NOMO-1 treated with dmso at 0.1 percent for 144 hours (cell line): ENCODE results near the gene GNPTG.
"Not testable (repeated sequence)": the region's sequence is repeated elsewhere in the genome, so short reads cannot be mapped to it uniquely, and the experiment has no call there.

Experiments
- DNase-seq: peaks from one replicate; lab custom pipeline; 2025; ENCODE audit not compliant: unreplicated experiment; lab: John Stamatoyannopoulos, UW

Gene GNPTG

DNA sequence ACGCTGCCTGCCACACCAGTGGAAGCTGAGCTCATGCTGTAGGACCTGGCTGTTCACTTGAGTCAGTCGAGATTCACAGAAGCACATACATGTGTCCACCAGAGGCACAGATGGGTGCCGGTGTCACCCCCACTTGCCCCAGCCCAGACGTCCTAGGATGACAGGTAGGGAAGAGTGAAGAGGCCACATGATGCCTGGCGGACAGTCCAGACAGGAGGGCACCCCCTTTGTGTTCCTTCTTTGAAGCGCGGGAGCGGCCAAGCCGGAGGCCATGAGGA lies 33.5 kb upstream of the GNPTG start:
- no peak for DNase-seq

DNA sequence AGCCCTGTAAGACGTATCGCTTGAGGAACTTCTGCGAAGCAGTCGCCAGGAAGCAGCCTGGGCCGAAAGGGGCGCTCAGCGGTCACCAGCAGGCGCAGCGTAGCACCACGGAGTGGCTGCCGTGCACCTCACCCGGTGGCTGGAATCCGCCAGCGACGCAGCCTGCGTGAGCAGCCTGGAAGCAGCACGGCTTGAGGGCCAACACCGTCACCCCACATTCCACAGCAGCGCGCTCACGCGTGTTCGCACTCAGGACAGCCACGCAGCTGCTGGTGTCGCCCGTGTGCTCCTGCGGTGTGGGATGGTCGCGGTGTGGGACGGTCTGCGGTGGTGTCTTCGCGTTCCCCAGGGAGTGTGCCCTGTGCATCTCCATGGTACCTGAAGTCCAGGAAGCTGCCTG lies 32.7 kb upstream of the GNPTG start:
- no peak for DNase-seq

DNA sequence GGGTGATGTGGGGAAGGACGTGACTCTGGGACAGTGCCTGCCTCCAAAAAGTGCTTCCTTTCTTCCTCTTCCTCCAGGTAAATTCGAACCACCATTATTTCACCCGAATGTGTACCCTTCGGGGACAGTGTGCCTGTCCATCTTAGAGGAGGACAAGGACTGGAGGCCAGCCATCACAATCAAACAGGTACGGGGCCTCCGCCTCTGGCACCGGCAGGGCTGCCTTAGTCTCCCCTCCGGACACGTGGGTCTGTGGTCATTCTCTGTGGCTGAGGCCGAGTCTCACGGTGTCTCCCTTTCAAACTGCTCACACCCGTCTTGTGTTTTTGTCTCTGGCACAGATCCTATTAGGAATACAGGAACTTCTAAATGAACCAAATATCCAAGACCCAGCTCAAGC lies 31.6 kb upstream of the GNPTG start:
- DNase-seq: no peak

DNA sequence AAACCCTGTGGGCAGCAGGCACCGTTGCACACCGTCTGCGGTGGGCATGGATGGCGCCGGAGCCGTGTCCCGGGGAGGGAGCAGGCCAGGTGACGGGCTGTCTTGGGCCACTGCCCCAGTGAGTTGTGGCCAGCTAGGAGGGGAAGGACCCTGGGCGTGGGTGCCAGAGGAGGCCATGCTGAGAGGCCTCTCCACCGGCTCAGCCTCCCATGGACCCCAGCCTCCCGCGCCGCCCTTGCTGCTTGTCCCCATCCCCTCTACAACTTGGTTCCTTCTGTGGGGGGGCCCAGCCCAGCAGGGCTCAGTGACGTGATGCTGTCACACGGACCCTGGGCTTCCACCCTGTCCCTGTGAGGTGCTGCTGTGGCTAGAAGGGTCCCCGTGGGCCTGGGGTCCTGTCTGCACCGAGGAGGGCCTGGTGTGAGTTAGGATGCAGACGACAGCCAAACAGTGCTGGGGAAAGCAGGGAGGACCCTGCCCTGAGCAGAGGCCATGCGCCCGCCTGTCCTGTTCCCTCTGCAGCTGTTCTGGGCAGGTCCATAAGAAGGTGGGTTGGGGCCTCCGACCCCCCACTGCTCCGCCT lies 31.0 kb upstream of the GNPTG start:
- no peak for DNase-seq

DNA sequence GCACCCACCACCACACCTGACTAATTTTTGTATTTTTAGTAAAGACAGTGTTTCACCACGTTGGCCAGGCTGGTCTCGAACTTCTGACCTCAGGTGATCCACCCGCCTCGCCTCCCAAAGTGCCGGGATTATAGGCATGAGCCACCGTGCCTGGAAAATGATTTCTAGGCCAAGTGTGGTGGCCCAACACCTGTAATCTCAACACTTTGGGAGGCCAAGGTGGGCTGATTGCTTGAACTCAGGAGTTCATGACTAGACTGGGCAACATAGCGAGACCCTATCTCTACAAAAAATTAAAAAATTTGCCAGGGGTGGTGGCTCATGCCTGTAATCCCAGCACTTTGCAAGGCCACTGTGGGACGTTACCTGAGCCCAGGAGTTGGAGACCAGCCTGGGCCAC lies 29.3 kb upstream of the GNPTG start:
- DNase-seq: no peak

DNA sequence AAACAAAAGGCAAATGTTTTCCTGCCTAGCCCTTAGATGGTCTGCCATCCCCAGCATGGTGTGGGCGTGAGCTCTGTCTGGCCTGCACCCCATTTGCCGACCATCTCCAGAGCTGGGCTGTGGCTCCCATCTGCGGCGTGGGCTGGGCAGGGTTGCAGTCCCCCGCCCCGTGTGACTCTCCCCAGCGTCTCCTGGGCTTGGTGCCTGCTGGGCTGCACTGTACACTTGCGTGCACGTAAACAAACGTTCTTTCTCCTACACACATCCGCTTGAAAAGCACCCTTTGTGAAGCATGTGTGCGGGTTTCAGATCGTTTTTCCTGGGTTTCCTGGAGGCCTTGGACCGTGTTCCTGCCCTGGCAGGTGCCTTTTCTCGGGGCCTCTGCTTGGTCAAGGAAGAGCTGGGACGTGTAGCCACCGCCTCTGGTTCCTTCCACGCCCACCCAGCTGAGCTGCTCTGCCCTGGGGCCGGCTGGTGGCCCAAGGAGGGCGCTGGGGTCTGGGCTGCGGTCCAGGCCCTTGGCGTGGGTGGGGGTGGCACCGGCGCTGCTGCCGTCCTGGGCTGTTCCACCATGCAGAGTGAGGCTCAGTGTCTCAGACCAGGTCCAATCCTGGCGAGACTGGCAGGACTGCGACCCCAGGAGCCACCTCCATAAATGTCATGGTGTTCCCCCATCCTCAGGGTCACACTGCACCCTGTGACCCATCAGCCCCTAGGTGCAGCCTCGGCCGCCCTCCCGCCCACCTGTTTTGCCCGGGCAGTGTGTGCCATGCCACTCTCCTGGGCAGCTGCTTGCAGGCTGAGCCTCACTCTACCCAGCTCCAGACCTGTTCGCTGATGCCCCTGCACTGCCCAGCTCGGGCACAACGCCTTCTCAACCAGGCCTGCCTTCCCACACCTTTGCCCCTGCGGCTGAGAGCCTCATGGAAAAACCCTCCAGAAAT lies 28.2 kb upstream of the GNPTG start:
- no peak for DNase-seq

DNA sequence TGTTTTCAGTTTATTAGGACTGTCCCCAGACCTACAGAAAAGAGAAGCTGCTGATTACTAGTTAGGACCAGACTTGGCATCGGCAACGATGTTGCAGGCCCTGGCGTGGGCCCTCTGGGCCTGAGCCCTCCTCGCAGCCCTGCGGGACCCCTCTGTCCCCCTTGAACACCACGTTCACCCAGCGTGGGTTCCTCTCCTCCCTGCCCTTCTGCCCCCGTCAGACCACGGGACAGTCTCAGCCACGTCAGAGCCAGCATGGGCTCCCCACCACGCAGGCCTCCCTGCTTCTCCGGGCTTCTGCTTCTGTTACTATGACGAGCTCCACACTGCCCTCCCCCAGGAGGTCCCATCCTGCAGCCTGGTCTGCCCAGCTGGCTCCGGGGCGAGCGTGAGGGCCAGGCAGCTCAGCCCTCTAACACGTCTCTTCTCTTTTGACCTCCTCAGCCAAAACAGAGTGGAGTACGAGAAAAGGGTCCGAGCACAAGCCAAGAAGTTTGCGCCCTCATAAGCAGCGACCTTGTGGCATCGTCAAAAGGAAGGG lies 27.4 kb upstream of the GNPTG start:
- no peak for DNase-seq

DNA sequence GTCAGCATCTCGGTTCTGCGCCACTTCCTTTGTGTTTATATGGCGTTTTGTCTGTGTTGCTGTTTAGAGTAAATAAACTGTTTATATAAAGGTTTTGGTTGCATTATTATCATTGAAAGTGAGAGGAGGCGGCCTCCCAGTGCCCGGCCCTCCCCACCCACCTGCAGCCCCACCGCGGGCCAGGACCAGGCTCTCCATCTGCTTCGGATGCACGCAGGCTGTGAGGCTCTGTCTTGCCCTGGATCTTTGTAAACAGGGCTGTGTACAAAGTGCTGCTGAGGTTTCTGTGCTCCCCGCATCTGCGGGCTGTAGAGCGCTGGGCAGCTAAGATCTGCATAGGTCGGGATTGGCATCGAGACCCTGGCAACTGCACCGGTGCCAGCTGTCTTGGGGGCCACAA lies 26.5 kb upstream of the GNPTG start:
- DNase-seq: no peak

DNA sequence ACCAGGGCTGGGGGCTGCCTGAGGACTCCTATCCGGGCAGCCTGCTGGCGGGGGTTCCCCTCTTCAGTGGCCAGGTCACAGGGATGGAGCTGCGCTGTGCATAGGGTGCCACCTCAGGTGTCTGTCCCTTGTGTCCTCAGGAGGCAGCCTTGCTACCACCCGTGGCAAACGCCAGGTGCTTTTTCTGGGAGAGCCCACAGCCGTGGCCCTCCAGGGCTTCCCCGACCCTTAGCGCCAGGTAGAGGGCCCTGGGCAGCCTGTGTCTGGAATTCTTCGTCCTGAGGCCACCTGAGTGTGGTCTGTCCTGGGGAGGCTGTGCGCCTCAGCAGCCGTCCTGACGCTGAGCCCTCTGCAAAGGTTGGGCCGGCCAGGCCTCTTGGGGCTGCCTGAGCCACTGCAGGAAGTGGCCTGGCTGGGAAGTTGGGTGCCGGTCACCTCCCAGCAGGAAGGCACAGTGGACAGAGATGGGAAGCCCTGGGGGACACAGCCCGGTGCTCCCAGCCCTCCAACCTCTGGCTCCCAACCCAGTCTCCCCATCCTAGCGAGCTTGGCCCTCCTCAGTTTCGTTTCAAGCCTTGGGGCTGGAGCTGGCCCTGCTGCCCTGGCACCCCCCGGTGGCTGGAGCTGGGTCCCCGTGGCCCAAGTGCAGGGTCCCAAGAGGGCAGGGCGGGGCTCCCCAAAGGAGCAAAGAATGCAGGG lies 25.9 kb upstream of the GNPTG start:
- no peak for DNase-seq

DNA sequence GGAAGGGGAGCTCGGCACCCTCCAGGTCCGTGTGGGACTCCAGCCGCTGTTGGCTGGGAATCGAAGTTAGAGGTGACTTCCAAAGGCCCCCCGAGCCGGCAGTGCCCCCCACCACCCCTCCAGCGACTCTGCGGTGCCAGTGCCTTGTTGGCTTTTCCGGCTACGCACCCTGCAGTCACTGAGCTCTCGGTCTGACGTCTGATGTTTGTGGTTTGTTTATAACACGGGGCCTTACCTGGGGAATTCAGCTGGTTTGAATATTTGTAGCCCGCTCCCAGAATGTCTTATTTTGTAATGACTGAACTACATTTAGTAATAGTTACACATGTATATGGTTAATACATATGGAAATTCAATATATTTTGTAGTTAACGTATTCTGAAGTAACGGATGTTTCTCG lies 25.3 kb upstream of the GNPTG start:
- DNase-seq: no peak

DNA sequence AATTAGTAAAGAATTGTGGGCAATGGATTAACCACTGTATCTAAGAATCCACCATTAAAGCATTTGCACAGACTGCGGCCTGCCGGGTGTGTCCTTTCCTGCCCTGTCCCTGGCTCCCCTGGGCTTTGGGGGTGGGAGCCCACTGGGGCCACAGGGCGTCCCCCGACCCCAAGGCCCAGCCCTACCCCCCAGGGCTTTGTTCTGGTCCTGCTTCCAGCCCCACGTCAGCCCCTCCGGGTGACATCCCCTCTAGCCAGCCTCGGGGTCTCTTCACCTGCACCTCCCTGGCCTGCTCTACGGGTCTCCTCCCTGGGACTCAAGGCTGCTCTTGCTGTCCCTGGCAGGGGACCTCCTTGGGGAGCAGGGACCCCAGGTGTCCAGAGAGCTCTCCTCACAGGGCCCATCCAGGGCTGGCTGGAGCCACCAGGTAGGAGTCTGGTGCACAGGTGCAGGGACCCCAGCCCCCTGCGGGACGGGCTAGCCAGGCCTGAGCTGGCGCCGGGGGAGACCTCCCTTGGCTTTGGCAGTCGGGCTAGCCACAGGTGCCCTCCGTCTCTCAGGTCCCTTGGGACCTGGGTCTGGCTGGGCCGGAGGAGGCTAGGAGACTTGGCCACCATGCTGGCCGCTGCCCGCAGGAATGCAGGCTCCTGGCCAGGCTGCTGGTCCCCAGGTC lies 24.6 kb upstream of the GNPTG start:
- no peak for DNase-seq

DNA sequence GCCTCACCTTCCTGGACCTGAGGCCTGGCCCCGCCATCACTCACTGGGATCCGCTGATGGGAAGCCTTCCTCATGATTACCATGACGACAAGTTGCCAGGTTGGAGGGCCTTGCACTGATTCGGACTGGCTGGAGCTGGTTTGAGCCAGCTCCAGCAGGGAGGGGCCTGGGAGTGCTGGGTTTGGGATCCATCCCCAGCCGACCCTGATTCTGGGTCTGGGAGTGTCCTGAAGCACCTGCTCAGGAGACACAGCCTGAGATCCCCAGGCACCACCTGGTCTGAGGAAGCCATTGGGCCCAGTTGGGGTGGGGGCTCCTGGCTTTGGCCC lies 24.1 kb upstream of the GNPTG start:
- no peak for DNase-seq

DNA sequence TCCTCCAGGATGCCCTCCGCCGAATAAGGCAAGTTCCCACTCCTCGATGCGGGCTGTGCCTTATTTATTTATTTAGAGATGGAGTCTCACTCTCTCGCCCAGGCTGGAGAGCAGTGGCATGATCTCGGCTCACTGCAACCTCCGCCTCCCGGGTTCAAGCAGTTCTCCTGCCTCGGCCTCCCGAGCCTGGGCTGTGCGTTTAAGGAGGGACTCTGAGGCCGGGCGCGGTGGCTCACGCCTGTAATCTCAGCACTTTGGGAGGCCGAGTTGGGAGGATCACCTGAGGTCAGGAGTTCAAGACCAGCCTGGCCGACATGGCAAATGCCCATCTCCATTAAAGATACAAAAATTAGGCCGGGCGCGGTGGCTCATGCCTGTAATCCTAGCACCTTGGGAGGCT lies 23.6 kb upstream of the GNPTG start:
- not testable (repeated sequence) for DNase-seq

DNA sequence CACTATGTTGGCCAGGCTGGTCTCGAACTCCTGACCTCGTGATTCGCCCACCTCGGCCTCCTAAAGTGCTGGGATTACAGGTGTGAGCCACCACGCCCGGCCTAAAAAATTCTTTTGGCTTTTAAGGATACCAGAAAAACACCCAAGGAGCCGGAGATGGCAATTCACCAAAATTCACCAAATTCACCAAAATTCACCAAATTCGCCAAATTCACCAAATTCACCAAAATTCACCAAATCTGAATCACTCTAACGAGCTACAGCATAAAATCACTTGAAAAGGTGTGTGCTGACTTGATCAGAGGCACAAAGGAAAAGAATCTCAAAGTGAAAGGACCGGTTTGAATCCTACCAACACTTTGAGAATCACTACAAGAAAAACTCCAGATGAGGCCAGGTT lies 22.8 kb upstream of the GNPTG start:
- DNase-seq: not testable (repeated sequence)

DNA sequence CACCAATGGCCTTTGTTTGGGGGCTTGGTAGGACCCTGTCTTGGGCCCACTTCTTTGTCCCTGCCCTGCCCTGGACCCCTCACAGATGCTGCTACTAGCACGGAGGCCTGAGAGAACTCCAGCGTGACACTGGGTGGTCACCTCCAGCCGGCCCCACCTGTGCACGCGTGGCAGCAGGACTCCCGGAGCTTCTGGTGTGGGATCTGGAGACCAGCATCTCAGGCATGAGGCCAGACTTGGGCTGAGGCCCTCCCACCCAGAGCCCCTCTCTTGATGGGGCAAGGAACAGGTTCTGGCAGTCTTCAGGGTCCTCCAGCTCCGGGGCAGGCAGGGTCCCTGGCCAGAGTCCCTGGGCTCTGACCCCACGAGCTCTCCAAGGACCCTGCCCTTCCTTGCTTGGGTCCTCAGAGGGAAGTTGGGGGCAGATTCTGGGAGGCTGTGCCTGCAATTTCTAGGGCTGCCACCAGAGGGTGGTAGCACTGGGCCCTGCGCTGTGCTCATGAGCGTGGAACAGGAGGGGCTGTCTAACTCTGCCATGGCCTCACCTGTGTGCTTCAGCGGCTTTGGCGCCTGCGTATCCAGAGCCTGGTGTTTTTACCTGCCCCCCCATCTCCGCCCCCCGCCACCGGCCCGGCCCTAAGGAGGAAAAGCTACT lies 21.3 kb upstream of the GNPTG start:
- no peak for DNase-seq

DNA sequence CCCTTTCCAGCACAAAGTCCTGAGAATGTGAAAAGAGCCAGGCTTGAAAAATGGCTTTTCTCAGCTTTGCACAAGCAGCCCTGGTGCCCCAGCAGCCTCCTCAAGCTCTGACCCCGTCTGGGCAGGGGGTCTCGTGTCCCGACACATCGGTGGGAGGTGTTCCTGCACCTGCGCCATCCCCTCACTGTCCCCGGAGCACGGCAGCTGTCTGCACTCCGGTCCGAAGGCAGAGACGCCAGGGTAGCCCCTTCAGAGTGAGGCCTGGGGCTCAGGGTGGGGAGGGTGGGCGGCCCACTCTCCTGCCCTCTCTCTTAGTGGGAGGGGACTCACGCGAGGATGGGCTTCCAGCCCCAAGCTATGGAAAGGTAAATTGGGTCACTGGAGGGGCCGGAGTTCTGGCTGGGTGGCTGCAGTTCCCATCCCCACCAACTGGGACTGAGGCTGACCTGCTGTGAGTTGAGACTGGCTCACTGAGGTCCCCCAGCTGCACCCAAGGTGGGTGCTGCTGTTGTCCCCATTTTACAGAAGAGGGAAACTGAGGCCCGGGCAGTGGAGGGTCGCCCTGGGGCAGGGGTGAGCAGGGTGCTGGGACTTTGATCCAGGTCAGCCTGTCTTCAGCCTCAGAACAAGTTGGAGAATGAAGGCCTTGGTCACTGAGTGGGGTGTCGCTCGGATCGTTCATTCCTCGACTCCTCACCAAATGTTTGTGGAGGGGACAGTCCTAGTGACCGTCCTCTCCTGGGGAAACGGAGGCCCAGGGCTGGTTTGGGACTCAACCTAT lies 20.6 kb upstream of the GNPTG start:
- no peak for DNase-seq

DNA sequence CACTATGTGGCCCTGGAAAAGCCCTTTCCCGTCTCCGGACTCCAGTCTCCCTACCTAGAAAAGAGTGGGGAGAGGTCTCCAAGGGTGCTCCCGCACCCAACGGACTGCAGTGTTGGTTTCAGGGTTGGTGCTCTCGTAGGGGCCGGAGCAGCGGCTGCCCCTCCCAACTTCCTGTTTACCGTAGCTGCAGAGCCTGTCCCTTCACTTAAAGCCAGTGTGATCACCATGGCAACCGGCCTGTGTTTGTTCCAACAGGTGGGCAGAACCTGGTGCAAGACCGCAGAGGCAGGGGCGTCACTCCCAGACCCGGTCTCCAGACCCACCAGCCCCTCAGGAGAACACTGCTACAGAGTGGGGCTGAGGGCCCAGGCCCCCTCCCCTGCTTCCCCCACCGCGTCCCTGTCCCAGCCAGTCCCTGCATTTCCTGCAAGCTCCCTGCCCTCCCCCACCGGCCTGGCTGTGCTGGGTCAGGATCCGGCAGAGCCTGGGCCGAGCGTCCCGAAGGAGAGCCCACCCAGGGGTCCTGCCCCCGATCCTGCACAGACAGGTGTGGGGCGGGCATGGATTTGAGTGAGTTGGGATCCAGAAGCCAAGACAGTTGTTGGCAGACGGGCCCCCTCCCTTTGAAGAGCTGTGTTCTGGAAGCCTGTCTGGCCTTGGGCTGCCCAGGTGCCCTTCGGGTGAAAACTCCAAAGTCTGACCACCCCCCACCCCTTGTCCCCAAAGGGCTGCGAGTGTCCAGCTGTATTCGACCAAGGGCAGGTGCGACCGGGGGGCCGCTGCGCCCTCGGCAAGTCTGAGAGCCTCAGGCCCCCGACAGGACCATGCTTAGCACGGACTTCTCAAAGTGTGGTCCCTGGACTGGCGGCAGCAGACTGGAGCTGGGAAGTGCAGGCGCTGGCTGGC lies 19.8 kb upstream of the GNPTG start:
- DNase-seq: no peak

DNA sequence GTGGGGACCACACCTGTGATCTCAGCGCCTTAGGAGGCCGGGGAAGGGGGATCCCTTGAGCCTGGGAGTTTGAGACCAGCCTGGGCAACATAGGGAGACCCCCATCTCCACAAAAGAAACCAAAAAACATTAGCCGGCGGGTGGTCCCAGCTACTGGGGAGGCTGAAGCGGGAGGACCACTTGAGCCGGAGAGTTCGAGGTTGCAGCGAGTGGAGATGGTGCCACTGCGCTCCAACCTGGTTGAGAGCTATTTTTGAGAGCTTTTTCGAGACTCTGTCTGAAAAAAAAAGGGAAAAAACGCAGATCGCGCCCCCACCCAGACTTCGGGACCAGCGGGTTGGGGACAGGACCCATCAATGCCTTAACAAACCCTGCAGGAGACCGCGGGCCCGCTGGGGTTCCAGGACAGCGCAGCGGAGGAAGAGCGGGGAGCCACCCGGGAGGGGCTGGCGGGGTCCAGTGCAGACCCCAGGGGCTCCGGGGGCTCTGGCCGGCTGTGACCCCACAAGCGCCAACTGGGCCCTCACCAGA lies 19.0 kb upstream of the GNPTG start:
- DNase-seq: no peak

DNA sequence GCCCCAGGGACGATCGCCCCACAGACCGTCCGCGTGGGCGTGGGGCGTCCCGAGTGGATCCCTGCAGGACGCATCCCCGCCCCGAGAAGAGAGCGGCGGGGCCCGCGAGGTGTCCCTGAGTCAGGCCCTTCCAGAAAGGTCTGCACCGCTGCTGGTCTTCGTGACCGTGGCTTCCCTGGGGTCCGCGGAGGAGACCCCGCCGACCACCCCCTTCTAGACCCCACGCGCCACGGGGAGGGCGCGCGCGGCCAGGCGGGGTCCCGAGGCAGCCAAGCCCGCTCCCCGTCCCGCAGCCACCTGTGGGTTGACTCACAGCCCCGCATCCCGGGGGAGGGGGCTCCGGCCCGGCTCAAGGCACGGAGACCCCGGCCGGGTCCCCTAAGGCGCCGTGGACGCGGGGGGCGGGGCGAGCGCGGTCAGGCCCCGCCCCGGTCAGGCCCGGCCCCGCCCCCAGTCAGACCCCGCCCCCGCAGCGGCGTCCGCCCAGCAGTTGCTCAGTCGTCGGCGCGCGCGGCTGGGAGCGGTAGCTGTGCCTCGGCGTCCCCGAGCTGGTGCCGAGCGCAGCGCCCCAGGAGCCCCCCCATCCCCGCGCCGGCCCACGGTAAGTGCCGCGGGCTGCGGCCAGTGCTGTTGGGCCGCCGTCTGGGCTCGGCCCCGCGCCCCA lies 18.4 kb upstream of the GNPTG start, which contains the start of gene BAIAP3:
TSS of gene BAIAP3 (plus strand) at position 497 of the 664 bp plus-strand sequence. CDS start 4,905 bp downstream, outside the sequence.
- DNase-seq: no peak
